Globus pallidus (tissue), 1 donor: ENCODE data around the gene DTX1.

Source experiments
- DNase-seq: peaks from one replicate; pipeline ENCODE4 v3.0.0-alpha.2; 2015; ENCODE audit warnings: low spot score

The DTX1 gene

GRCh38 chr12:113095405-113095804, 38.9 kb downstream of the DTX1 start:
- no peak for DNase-seq

- DNase-seq = no peak
These were observed 40.3 kb downstream of the DTX1 start for GRCh38 chr12:113096675-113097461.

- DNase-seq = peak; percentile 88
These were observed 41.3 kb downstream of the DTX1 start for GRCh38 chr12:113097716-113098440.

- peak; percentile 77 for DNase-seq
These were observed 42.0 kb downstream of the DTX1 start for GRCh38 chr12:113098441-113099028.

GRCh38 chr12:113099364-113099763, 42.8 kb downstream of the DTX1 start:
- no peak for DNase-seq

GRCh38 chr12:113099764-113100163, 43.2 kb downstream of the DTX1 start:
- DNase-seq = no peak

- no peak for DNase-seq
These were observed 45.2 kb downstream of the DTX1 start for GRCh38 chr12:113101751-113102150.

GRCh38 chr12:113102811-113103210, 46.3 kb downstream of the DTX1 start:
- no peak for DNase-seq

GRCh38 chr12:113103756-113104450, 47.4 kb downstream of the DTX1 start:
- DNase-seq = no peak

- DNase-seq = no peak
These were observed 48.5 kb downstream of the DTX1 start for GRCh38 chr12:113104953-113105510.

- no peak for DNase-seq
These were observed 49.2 kb downstream of the DTX1 start for GRCh38 chr12:113105606-113106271.

- DNase-seq = no peak
These were observed 49.8 kb downstream of the DTX1 start for GRCh38 chr12:113106361-113106760.

- no peak for DNase-seq
These were observed 51.8 kb downstream of the DTX1 start for GRCh38 chr12:113108308-113108707.

GRCh38 chr12:113109360-113109759, 52.8 kb downstream of the DTX1 start:
- no peak for DNase-seq

GRCh38 chr12:113109872-113110599, 53.5 kb downstream of the DTX1 start:
- no peak for DNase-seq

GRCh38 chr12:113111247-113111646, 54.7 kb downstream of the DTX1 start:
- no peak for DNase-seq

- DNase-seq = no peak
These were observed 55.7 kb downstream of the DTX1 start for GRCh38 chr12:113112043-113112899.

GRCh38 chr12:113113397-113113796, 56.9 kb downstream of the DTX1 start:
- DNase-seq = no peak

GRCh38 chr12:113114447-113115178, 58.1 kb downstream of the DTX1 start:
- DNase-seq = no peak
